Prostate gland (tissue), 2 donors: Measurements from ENCODE around the gene SPINK8.

ENCODE experiments used
- CTCF ChIP-seq, 4 experiments: fragments of 200-600 bp in 2 of 4; fragments of 450-650 bp in 2 of 4; sonication (generic) in 2 of 4; IDR thresholded peaks; 1 replicate in 3 of 4; 2 replicates in 1 of 4; pipeline ENCODE4 v1.5.1; 2016 to 2019; ENCODE audit warnings: antibody characterized with exemption in 4 of 4, mild to moderate bottlenecking in 2 of 4, moderate library complexity in 2 of 4
- POLR2A ChIP-seq: fragments of 450-650 bp; IDR thresholded peaks from one replicate; pipeline ENCODE4 v1.6.1; 2016; ENCODE audit warnings: antibody characterized with exemption, mild to moderate bottlenecking
- POLR2AphosphoS5 ChIP-seq: sonication (generic); formaldehyde crosslinking; IDR thresholded peaks from one replicate; pipeline ENCODE4 v1.6.1; 2017; ENCODE audit warnings: antibody characterized with exemption

GRCh38 chr3:48299746-48300712 is 33.4 kb downstream of the SPINK8 start:
- TF ChIP-seq CTCF (IDR thresholded peaks at IDR 0.05): no peak
- TF ChIP-seq POLR2A: no peak
- TF ChIP-seq POLR2AphosphoS5: no peak
